GM19351 (cell line): ENCODE measurements around the gene SLC40A1.
A peak's percentile ranks its signal among the peaks of the same experiment; 100 is the strongest.

ENCODE experiments used
- ATAC-seq: cut with Tn5 transposase; IDR thresholded peaks from one replicate; pipeline ENCODE4 v1.9.1; 2021; ENCODE audit warnings: mild to moderate bottlenecking, moderate library complexity; ENCODE audit not compliant: unreplicated experiment

Gene SLC40A1, protein sequence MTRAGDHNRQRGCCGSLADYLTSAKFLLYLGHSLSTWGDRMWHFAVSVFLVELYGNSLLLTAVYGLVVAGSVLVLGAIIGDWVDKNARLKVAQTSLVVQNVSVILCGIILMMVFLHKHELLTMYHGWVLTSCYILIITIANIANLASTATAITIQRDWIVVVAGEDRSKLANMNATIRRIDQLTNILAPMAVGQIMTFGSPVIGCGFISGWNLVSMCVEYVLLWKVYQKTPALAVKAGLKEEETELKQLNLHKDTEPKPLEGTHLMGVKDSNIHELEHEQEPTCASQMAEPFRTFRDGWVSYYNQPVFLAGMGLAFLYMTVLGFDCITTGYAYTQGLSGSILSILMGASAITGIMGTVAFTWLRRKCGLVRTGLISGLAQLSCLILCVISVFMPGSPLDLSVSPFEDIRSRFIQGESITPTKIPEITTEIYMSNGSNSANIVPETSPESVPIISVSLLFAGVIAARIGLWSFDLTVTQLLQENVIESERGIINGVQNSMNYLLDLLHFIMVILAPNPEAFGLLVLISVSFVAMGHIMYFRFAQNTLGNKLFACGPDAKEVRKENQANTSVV

DNA sequence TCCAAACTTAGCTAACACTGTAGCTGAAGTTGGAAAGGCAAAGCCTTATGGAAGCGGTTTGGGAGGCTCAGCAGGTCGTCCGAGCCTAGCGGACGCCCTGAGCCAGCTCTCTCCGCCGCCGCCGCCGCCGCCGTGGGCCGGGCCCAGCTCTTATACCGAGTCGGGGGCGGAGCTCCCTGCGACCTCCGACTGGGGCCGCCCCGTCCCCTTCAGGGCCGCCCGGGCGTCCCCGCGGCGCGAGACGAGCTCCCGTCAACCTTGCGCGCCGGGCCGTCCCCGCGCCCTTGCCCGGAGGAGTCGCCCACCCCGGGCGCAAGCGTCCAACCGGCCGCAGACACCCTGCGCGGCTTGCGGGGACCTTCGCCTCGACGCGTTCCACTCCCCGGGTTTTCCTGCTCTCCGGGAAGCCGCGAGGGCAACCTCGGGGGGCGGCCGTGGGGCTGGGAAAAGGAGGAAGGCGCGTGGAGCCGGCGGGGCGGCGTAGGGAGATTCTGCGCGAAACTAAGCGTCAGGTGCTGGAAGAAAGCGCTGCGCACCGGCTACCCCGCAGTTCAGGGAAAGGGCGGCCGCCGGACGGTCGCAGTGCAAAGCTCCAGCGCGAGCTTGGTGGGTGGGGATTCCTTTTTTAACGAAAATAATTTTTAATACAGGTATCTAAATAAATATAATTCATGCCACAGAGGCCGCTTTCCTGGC lies at the start of gene SLC40A1:
TSS of gene SLC40A1 (minus strand) at position 129 of the 696 bp plus-strand sequence. CDS start 326 bp downstream, outside the sequence.
- peak; percentile 67 for ATAC-seq

DNA sequence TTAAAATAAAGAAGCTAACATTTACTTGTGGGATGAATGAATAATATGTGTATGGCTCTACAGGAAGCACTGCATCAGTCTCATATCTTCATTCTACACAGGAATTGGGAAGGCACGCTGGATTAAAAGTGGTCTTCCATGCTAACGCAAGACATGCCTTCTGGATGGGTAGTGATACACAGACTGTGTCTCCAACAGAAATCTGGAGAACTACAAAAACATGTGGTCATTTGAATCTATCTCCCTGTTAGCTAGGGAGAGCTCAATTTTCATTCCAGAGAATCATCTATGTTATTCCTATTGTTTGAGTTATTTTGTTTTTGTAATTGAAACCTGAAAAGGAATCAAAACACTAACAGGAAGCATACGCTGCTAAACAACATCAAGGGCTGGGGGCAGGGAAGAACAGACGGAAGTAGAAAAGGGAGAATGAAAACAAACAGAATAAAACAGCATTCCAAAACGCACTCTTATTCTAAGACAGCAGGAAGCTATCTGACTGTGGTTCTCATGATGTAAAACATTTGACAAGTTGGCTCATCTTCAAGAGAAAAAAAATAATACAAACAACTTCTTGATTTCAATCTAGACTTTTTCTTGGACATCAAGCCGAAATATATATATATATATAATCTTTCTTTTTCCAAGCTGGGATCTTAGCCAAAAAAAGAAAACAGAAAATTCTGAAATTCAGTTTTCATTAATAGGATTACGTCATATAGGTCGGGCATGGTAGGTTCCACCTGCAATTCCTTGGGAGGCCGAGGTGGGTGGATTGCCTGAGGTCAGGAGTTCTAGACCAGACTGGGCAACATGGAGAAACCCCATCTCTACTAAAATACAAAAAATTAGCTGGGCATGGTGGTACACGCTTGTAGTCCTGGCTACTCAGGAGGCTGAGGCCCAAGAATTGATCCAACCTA lies 49.2 kb upstream of the SLC40A1 start:
- no peak for ATAC-seq

DNA sequence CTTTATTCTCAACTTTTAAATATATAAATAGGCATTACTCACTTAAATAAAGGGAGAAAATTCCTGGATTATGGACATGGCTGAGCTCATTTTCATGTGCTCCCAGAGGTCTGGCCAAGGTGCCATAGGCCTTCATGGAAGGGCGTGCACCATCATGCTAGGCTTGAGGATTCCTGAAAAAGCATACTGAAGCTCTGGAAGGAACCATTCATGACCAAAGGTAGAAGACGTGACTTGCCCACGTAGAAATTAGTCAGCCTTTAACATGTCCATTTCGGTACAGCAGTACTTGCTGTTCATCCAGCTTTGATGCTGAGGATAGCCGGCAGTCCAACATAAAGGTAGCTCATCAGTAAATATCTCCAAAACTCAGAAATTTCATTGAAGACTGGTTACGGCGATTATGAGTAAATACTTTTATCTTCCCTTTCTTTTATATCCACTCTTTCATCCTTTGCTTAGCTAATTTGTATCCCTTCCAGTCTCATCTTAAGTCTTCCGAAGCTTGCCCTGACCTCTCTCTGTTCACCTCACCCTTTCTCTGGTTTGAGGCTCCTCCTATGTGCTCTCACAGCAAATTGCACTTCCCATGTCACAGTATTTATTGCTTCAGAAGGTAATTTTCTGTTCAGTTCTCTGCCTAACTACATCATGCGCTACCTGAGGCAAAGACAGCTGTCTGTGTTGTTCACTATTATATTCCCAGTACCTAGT lies 48.4 kb upstream of the SLC40A1 start:
- ATAC-seq: no peak

DNA sequence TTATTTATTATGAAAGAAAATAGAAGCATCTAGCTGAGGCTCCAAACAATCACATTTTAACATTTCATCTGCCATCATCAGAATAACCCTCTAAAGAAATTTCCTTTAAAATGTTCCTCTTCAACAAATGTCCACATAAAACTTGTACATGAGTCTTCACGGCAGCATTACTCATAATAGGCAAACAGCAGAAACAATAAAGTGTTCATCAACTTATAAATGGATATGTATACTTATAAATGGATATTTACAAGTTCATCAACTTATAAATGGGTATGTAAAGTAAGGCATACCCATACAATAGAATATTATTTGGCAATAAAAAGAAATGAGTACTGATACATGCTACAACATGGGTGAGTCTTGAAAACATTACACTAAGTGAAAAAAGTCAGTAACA lies 47.2 kb upstream of the SLC40A1 start:
- no peak for ATAC-seq

DNA sequence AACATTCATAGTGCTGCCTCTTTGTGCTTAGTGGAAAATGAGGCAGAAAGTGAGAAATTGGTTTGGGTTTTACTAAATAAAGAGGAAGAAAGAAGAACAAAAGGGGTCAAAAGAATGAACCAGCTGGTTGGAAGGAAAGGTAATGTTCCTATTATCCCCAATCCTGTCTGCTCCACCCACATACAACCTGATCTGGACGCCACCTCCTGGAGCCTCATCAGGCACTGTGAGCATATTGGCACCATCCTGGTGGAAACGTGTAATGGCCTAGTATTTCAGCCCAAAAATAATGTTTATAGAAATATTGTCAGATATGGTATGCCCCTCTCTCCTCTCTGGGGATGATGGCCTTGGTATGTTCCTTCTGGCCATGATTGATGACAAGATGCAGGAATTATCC lies 45.0 kb upstream of the SLC40A1 start:
- ATAC-seq: no peak

DNA sequence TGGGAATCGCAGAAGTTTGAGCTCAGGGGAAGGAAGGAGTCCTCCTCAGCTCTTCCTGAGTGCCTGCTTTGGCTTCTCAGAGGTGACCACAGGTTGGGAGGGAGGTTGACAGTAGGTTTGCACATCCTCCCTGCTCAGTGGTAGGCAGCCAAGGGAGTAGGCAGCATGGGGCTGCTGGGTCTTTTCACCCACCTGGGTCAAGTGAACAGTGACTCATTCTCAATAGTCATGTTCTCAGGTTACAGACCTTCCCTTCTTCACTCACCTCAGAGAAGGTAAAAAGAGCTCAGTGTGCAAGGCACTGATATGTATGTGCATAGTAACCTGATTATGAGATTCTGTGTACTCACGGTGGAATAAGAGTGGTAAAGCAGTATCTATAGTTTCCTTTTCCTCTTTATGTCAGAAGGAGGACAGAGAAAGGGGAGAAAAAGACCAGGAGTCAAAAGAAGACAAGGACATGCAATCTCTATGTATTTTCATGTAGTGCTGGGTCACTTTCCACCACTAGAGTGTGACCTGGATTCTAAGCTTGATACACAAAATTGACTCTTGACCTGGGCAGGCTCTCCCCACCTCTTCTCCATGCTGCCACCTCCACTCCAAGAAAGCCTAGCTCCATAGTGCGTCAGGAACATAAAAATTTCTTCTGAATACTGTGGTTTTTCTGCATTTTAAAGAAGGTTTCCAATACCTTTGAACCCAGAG lies 44.2 kb upstream of the SLC40A1 start:
- no peak for ATAC-seq

DNA sequence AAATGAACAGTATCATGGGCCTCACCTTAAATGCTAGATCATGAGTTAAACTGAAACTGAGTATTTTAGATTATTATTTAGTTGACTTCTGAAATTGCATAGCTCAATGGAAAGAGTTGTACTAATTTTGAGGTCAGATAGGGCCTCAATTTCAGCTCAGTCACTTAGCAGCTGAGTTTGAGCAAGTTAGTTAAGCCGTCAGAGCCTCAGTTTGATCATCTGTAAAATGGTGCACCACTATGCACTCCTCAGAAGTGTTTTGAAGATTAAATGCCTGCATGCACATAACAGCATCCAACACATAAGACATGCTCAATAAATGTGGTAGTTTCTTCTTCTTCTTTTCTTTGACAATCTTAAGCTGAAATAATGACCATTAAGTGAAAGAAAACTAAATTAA lies 42.5 kb upstream of the SLC40A1 start:
- ATAC-seq: no peak

DNA sequence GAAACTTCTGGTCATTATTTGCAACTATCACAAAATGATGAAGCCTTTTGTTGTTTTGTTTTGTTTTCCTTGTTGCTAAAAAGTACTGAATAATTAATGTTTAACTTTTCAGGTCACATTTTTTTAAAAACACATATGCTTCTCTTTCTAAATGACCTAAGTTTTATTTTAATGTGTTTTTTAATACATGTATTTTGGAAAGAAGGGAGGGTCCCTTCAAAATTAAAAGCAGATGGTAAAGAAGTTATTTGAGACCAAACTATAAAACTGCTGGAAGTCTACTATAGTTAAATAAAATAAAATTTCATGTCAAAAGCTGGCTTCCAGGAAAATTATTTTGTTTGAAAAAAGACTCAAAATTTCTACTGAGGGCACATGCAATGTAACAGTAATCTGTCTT lies 41.2 kb upstream of the SLC40A1 start:
- no peak for ATAC-seq

DNA sequence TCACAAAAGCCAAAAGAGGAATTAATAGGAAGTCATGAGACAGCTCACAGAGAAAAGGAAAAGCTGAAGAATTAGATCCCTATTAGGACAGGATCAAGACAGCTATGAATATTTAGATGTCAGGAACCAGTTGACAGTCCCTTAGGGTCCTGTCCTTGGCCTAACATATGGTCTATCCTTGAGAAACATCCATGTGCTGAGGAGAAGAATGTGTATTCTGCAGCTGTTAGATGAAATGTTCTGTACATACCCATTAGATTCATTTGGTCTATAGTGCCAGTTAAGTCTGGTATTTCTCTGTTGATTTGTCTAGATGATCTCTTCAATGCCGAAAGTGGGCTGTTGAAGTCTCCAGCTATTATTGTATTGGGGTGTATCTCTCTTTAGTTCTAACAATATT lies 37.6 kb upstream of the SLC40A1 start:
- ATAC-seq: no peak

DNA sequence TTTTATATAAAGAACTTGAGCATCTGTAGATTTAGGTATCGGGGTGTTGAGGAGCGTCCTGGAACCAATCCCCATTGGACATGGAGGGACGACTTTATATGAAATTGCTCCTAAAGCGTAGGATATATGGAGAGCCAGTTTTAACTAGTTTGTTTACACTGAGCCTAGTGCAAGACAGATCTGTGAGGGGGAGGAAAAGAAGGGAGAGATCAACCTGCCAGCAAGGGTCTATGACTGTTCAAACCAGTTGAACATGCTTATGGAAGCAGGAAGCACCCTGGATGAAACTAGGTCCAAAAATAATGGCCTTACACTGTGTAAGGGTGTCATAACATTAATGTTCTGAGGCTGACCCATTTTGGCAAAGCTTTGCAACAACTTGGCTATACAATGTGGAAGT lies 34.0 kb upstream of the SLC40A1 start:
- ATAC-seq: no peak

DNA sequence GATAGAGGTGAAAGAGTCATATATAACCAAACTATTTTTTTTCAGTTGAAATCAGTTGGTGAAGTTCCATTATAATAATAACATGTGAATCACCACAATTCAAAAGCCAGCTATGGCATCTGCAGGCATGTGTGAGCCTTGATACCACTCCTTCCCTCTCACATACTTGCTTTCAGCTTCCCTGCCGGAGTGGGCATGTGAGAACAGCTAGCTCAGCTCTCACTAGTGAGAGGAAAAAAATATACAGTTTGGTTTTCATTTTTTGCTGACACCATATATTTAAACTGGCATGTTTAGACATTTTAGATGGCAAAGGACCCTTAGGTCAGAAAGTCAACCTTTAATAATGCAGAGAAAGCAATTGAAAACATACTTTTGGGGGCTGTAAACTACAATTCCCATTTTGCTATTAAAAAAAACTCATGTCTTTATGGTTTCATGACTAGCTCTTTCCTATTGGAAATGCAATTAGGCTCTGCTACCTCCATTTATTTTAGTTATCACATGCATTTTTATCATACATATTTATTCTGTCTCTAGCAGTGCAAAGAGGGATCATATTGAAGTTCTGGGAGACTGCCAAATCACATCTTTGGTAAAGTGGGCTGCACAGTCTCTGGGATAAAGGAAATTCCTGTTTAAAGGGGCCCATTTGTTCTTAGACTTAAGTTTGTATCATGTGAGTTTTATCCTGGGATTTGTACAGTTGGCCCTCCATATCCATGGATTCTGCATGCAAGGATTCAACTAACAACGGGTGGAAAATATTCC lies 33.2 kb upstream of the SLC40A1 start:
- ATAC-seq: no peak

DNA sequence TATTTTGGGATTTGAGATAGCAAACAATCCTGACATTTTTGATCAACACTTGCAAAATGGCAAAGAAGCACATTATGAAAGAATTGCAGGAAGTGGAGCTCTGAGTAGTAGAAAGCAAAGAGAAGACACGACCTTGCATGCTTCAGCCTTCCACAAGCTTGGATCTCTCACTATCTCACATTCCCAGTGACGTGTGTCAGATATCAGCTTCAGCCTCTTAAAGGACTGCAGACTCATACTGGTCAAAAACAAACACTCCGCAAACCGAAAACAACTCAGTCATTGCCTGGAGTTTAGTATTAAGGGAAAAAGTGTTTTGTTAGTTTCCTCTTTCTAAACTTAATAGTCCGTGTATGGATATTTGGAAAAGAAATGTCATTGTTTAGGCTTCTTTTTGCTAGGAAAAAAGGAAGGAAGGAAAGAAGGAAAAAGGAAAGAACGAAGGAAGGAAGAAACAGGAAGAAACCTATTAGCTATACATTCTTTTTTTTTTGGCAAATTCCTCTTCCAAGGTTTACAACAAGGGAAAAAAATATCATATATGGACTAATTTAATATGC lies 32.6 kb upstream of the SLC40A1 start:
- ATAC-seq: no peak

DNA sequence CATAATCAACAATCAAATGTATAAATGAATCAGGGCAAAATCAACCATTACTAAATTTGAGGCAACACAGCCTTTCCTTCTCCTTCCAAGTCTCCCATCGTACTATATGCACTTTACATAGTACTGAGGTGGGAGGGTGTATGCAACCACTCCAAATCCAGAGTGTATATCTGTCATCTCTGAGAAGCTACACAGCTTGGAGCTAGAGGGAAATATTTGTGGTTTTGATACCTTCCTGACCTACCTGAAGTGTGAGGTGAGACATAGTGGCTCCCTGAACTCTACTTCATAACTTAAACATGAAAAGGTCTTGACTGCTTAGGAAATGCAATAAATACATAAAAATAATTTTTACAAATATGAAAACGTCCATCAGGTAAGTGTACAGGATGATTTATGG lies 30.1 kb upstream of the SLC40A1 start:
- ATAC-seq: no peak

DNA sequence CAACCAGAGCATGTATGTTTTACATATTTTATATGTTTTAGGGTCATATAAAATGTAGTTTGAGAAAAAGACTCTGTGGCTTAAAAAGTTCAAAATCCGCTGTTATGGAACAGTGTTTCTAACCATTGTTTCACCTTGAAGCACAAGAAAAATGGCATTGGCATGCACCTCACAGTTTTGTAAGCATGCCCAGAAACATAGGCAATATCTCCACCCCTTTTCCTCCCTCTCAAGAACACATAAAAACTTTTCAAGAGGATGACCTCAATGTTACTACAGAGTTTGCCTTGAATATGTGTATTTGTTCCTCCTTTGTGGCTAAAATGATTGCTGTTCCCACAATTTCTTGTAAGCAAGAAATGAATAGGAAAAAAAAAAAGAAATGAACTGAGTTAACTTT lies 29.3 kb upstream of the SLC40A1 start:
- ATAC-seq: no peak

DNA sequence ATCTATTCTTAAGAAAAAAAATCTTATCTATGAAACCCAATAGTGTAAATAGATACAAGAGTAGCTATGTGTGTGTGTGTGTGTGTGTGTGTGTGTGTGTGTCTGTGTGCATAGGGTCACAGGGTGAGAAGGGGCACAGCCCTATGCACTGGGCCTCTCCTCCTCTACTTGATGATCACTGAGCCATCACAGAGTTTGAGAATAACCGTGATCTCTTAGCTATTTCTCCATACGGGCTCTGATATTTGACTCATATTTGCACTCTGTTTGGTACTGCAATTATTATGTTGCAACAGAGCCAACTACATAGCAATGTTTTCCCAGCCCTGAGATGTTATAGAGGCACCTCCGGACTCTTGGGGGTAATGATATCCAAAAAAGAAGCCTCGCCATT lies 28.8 kb upstream of the SLC40A1 start:
- ATAC-seq: no peak

DNA sequence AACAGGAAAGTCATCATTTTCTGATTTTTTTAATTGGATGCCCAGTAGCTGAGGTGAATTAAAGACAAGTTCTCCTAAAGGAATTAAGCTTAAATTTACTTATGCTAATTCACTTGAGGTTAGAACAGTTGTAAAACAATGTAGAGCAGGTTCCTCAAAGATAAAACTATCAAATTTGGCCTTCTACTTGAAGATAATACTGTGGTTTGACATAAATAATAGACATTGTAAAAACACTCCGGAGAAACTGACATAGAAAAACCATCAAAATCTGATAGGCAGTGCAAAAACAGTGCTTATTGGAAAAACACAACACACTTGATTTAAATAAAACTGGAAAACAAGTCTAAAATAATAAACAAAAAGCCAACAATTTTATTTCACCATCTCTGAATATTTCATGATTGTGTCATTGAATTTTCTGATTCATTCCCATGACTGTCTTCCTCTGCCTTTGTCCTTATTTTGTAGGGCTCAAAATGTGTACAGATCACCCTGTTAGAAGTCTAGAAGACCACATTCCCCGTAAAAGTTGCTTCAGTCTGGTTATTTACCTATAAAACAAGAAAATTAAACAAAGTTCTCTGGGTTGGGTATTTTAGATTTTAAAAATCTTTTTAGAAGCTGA lies 28.3 kb upstream of the SLC40A1 start:
- ATAC-seq: no peak

DNA sequence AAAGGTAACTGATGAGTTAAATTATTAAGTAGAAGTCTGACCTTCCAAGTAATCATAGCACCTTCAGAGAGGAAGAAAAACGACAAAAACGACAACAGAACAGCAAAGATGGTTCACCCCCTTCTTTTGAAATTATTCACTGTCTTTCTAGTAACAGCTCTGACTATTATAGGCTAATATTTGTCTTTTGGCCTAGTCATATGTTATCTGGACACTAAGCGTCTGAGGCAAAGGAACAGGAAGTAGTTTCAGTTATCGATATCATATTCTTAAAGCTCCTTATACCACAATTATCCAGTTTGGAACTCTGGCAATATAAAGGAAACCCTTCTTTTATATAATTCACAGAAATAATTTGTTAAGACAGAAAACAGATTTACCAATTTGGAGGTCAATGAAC lies 27.6 kb upstream of the SLC40A1 start:
- no peak for ATAC-seq

DNA sequence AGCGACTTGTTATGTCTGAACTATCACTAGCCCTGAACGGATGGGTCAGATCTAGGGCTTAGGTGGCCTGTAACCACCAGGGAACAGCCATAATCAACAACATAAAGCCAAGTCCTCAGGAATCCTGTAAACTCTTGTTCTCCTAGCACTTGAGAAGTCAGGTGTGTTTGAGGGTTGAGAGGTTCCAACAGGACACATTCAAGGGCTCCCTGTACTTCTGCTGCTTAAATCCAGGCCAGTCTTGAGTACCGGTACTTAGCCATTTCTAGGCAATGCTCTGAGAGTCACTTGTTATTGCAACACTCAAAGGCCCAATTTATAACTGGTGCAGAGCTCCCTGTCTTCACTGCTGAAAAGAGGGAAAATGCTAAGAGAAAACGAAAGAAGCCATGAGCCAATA lies 21.6 kb upstream of the SLC40A1 start:
- no peak for ATAC-seq
